Stimulated activated CD8-positive, alpha-beta memory T cell treated with anti-CD3 and anti-CD28 coated beads, Interleukin-12 subunit alpha, Interleukin-12 subunit beta, amount 100 ng/mL, for 24 hours (primary cell): Measurements from ENCODE around the gene BMP6.
A peak's percentile ranks its signal among the peaks of the same experiment; 100 is the strongest.

Experiments
- DNase-seq: peaks from one replicate; pipeline ENCODE4 v3.0.0-alpha.2; 2020; ENCODE audit errors: extremely low read depth

The BMP6 gene

DNA sequence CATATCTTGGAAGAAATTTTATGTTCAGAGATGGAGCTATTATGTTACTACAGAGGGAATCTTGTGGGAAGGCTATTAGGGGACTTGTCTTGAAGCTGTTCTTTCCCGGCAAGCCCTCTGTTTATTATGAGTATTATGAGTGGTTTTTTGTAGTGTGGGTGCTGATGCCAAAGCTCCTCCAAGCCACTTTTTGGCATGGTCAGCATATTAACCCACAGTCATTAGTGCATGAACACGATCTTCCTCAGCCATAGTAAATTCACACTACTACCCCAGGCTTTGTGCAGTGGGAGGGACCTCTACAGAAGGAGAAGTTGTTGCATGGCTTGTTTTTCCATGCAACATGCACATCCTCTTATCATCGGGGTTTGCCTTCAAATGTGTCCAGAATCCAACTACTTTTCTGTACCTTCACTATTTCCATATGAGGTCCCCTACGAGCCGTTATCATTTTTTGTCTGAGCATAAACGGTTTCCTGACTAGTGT, 6.5 kb upstream of the BMP6 start:
- DNase-seq = no peak

DNA sequence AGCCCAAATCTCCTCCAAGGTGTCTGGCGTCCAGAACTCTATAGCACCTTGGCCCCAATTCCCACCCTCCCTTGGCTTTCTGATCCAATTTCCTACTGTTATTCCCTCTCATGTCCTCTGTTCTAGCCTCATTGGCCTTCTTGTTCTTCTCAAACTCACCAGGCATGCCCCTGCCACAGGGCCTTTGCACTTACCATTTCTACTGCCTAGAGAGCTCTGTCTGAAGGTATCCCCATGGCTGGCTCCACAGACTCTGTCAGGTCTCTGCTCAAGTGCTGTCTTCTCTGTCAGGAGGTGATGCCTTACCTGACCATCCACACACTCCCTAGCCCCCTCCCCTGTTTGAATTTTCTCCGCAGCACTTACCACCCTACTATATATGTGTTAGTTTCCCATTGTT, 5.6 kb upstream of the BMP6 start:
- DNase-seq = no peak

DNA sequence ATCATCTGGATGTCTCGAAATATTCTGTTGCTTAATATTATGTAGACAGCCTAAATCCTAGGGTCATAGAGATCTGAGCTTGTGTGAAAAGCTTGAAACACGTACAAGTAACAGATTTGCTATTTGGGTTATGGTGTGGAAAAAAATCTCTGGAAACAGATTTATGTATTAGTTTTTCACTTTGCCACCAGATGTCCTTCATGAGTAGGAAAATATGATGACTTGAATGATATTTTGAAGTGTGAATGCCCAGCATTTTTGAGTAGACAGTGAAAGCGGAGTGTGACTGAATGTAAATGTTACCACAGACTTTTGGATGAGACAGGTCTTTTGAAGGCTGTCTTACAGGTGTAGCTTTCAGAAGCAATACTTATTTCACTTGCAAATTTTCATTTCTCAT, 4.2 kb upstream of the BMP6 start:
- DNase-seq = no peak

DNA sequence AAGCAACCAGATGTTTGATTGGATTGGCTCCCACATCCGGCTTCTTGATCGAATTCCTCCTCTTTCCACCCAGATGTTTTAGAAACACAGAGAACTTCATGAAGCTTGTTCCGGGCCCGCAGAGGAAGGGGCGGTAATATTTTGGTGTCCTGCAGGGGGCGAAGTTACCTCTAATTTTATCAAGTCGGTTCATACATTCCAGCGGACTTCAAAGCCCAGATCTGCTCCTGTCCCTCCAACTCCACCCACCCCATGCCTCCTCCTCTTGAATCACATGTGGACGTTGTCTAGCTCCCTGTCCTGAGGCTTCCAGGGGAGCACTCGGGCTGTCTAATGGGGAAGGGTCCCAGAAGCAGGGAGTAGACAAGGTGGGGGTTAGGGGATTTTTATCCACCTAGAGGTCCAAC, 2.9 kb upstream of the BMP6 start:
- peak; percentile 20 for DNase-seq

DNA sequence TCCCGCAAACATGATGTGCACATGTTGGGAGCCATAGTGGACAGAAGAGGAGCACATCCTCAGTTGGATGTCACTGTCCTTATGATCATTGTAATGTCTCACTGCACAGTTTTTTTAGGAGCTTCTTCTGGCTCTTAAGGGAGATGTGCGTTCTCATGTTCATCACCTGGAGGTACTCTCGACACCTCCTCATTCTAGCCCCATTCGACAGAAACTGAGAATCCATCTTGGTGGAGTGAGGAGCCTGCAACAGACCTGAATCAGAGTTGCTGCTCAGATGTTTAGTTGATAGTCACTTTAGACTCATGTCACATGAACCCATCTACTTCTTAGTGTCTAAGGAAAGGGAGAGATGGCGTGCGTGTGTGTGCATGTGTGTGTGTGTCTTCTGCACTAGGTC, 2.3 kb upstream of the BMP6 start:
- no peak for DNase-seq

DNA sequence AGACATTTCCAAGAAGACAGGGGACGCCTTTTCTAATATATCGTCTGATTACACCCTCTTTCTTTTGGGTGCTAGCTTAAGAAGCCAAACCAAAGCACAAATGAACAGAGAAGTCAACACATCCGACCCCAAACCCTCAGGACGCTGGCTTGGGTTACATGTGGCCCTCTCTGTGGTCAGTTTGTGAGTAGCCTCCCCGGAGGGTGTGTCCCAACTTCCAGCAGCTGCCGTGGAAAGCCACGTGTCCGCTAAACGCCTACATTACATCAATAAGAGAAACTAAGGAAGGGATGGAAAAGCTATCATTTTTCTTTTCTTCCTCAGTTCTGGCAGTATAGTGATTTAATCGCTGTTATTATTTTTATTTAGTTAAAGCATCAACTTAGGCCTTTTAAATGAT, 487 bp upstream of the BMP6 start:
- DNase-seq = no peak

DNA sequence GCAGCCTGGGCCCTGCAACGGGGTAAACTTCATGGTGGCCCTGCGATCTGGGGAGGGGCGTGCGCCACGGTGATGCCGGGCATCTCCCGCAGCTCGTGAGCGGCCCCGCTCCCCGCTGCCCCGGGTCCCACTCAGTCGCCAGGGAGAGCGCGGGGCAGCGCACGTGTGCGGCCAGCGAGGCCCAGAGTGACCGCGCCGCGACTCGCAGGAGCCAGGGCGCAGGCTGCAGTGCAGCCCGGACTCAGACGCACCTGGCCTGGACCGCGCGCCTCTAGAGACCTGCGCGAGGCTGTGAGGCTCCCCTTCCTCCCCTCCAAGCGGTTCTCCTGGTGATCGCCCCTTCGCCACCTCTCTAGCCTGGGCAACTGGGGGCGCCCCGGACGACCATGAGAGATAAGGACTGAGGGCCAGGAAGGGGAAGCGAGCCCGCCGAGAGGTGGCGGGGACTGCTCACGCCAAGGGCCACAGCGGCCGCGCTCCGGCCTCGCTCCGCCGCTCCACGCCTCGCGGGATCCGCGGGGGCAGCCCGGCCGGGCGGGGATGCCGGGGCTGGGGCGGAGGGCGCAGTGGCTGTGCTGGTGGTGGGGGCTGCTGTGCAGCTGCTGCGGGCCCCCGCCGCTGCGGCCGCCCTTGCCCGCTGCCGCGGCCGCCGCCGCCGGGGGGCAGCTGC, 652 bp downstream of the BMP6 start:
- no peak for DNase-seq

DNA sequence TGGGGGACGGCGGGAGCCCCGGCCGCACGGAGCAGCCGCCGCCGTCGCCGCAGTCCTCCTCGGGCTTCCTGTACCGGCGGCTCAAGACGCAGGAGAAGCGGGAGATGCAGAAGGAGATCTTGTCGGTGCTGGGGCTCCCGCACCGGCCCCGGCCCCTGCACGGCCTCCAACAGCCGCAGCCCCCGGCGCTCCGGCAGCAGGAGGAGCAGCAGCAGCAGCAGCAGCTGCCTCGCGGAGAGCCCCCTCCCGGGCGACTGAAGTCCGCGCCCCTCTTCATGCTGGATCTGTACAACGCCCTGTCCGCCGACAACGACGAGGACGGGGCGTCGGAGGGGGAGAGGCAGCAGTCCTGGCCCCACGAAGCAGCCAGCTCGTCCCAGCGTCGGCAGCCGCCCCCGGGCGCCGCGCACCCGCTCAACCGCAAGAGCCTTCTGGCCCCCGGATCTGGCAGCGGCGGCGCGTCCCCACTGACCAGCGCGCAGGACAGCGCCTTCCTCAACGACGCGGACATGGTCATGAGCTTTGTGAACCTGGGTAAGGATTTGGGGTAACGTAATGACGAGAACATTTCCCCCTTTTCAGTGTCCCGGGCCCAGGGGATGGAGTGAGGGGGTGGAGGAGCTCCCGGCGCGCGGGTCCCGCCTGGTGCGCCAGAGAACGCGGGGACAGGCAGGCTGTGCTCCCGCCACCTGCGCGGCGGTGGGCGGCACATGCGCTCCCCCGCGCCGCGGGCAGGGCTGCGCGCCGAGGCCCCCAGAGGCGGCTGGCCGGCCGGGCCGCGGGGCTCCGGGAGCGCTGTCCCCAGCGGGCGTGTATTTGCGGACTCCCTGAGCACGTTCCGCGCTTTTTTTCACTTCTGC, 1.4 kb downstream of the BMP6 start:
- no peak for DNase-seq

DNA sequence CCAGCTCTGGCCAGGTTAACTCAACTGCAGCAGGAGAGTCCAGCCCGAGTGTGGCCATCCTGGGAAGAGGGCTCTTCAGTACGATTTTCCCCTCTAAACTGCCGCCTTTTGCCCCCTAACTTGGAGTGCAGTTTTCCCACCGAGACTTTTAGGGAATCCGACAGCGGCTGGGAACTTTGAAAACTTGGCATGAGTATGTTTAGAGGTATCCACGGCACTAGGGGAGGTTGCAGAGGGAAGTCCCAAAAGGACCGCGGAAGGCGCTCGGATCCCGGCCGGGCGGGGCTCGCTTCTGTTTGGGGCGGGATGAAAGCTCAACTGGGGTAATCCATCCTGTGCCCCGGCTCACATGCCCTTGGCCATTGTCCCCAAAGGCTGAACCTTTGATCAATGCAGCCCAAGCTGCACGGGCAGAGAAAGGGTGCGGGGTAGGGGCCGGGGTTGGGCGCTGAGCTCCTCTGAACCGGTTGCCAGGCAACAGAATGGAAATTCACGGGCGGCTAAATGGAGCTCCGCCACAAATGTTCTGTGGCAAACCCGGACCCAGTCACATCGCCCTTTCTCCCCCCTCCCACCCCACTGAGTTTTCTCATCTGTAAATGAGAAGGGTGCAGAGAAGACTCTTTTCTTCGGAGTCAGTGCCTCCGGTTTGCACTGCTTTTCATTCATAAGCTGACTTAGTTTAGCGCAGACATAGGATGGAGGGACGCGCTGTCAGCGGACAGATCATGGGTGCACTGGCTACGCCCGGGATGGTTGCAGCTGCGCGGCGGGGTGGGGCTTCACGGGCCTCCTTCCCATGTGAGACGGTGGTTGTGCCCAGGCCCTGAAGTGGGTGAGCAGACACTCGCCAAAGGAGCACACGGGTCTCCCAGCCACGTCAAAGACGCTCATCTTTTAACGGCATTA, 2.3 kb downstream of the BMP6 start:
- DNase-seq = no peak

DNA sequence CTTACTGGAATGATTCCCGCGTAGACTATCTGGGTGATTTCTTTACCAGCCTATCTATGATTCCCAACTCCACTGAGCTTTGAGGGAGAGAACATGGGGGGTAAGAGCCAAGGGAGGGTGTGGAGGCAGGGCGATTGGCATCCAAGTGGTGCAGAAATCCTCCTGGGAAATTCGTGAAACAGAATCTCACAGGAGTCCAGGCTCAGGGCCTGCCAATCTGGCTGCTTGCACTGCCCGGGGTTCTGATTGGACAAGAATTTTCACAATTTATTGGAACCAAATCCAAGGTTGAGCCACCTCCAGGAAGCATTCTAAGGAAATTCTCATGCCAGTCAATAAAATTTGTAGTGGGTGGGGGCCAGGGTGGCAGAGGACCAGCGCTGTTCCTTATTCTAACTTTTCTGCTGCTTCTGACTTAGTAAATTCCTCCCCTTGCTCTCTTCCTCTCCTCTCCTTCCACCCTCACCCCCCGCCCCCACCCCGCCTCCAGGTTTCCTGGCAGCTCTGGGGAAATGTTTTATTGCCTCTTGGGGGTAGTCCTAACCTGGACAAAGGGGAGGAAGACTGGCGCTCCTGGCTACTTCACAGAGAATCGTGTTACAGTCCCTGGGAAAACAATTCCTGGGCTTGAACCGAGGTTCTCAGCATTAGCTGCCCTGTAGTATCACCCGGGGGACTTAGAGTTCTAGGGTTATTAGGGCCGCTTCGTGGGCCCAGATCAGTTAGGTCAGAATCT, 3.1 kb downstream of the BMP6 start:
- no peak for DNase-seq

DNA sequence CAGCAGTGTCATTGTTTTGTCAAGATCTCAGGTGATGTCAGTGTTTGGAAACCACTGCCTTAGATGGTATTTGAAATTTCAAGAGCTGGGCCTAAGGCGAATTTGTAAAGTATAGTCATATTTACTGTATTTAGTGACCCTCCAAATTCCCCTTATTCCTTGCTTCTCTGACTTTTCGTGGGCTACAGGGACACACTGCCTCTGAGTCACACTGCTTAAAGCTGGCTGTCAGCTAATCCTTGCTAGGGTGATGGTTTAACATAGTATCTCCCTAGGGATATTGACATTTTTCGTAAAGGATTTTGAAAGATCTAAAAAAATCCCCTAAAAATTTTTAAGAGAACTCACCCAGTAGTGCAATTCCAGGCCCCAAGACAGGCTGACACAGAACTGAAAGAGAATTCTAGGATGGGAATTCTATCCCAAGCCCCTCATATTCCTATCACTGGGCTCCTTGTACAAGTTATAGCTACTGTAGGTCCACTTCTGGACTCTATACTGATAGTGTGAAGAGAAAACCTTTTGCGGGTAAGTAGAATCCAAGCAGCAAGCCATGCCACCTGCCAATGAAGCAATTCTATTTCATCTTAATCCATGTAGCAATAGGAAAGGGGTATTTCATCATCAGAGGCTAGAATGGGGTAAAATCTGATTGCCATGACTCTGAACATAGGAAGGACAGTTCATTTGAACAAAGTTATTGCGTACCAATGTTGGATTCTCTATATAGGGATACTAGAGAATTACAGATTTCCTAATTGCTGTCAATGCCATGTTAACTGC, 4.3 kb downstream of the BMP6 start:
- no peak for DNase-seq

DNA sequence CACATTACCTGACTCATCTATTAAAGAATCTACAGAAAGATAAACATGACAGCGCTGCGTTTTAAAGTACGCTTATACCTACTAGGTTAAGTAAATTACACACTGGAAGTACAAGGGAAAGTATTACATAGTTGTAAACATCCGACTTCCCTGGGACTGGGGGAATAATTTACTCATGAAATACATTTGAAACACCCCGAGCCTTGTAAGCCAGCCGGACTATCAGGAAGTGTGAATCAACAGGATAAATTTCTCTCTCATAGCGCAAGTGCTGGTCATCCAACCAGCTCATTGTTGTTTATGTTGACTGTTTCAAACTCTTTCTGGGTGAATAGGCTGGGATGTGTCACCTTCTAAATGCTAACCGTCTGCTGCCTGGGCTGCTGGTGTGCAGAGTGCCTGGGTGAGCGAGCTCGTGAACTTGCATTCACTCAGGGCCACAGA, 4.9 kb downstream of the BMP6 start:
- no peak for DNase-seq

DNA sequence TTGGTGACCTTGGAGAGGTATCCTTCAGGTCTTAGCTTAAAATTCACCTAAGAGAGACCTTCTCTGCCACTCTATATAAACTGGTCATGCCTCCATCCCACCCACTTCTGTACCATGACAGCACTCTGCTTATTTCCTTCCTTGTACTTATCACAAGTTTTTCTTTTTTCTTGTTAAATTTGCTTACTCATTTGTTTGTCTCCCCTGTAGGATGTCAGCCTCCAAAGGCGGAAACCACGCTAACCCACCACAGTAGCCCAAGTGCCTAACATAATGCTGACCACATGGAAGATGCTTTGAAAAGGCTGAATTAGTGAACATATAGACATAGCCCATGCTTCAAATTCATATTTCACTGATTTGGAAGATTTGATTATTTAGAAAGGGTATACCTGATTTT, 5.4 kb downstream of the BMP6 start:
- DNase-seq = no peak

DNA sequence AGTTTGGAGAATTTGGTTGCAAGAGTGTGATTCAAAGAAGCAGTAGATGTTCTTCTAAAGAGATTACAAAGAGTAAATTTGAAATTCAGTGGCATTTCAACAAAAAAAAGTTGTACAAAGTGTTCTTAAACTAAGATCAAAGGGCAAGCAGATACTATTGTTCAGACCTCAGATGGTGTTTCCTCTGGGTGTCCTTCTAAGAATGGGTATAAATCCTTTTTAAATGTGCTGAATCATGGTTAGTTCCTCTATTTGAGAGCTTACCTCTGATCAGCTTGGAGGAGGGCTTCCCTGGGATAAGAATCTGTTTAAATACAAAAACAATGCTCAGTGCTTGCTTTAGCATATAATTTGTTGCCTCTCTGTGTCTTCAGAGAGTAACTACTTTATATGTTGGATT, 6.3 kb downstream of the BMP6 start:
- no peak for DNase-seq

DNA sequence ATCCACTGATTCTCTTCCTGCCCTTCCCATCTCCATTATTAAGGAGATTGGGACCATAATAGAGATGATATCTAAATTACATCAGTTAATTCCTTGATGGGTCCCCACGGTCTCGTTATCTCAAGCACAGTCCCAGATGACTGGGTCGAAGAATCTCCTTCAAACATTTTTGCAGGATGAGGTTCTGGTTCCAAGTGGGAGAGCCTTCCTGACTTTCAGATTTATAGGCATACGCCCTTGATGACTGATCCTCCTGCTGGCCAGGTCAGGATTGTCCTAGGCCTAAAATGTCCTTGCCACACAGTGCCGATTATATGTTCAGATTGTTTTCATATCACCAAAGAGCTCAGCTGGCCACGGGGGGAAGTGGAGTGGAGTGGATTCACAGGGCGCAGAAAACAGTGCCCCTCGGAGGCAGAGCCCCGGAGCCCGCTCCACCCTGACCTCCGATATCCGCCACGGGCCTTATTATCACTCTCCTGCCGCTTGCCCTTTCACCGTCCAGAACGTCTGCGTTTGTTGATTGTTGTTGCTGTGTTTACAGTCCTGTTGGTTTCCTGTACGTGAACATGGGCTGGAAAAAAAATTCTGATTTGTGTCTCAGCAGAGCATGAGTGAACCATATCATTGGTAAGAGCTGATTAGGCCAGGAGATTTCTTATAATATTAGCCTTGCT, 8.9 kb downstream of the BMP6 start:
- DNase-seq = no peak

DNA sequence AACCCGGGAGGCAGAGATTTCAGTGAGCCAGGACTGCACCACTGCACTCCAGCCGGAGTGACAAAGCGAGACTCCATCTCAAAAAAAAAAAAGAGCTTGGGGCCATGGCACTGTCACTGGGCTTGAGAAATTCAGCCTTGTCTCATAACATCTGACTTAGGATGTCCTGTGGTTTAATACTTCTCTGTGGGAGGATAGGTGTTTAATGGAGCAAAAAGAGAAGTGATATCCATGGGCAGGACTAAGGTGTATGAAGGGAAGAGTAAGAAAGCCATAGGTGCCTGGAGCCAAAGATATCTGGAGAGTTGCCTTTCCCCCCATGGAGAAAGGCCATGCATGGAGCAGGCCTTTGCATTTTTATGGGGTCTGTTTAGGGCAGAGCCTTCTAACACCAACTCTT, 11.2 kb downstream of the BMP6 start:
- no peak for DNase-seq

DNA sequence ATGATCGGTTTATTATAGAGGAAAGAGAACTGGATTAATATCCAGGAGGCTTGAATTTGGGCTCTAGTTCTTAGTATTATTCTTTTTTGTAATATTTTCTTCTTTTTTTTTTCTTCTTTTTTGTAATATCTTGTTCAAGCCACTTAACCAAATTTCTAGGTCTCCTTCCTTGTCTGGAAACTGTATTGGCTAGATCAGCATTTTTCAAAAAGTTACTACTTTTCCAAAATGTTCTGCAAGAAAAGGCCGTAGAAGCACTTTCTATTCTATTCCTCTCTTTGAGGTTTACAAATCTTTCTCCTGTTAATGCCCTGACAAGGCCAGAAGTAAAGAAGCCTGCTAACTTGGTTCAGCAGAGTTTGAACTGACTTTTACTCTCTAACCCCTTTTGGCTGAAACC, 12.0 kb downstream of the BMP6 start:
- no peak for DNase-seq

DNA sequence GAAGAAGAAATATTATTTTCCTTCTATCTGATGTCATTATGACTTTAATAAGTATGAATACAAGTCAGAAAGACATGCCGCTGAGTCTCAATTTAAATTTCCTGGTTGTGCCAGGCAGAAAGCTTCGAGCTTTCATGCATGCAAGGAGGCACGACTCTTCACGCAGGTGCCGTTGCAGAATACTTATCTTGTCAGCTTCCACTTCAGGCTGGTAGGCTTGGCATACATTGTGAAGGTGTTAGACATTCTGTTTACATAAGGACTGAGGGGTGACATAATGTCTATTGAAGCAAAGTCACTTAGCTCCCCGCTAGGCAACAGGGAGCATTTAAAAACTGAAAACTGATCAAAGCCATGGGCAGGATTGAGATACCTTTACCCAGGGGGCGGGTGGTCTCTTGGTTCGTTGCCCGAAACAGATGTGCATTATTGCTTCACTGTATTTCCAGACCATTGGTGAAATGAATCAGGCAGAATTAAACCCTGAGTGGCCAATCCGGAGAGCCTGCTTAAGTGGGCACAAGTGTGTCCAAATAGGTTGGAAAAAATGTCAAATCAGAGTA, 16.4 kb downstream of the BMP6 start:
- DNase-seq = no peak

DNA sequence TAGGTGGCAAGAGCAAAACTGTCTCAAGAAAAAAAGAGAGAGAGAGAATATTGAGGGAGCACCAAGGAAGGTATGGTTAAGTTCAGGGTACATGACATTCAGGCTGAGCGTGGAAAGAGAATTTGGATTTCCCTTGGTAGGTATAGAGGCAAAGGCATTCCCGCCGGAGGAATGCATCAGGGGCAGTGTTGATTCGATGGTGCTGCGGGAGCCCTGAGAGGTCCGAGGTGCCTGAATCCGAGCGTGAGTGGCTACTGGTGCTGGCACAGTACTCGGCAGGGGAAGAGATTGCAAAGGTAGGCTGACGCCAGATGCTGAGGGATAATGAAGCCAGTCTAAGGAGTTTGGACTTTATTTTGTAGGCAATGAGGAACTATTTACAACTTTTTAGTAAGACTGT, 20.0 kb downstream of the BMP6 start:
- no peak for DNase-seq

DNA sequence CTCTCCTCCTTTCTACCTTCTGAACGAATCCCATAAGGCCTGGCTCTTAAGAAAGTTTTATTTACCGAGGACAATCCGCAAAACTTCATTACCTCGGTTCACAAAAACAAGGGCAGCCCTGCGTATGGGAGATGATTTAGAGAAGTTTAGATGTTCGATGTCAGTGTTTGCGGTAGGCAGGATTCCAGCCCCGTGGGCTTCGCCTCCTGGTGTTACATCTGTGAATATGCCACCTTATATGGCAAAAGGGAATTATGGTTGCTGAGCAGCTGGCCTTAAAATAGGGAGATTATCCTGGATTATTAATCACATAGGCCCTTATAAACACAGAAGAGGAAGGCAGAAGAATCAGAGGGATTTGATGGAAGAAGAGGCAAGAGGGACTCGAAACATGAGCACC, 21.1 kb downstream of the BMP6 start:
- DNase-seq = no peak
